GM23338 (cell line): ENCODE results near the gene RNF32. TPM values are rescaled to one million over a fixed set of nuclear protein-coding genes. Genes with fewer than 3 reads are reported as not detected.

ENCODE experiments used
- ATAC-seq: fragments of 200-7000 bp; cut with Tn5 transposase; 3 replicates; pipeline ENCODE4 v1.9.1; 2020
- DNase-seq: peaks from one replicate; pipeline ENCODE4 v3.0.0-alpha.2; 2015; ENCODE audit warnings: low spot score
- H2AFZ ChIP-seq: fragments of 200-600 bp; sonication (generic); 2 replicates; pipeline ENCODE4 v1.8.0; 2016; ENCODE audit warnings: antibody characterized with exemption, mild to moderate bottlenecking, moderate library complexity
- H3F3A ChIP-seq: fragments of 200-600 bp; sonication (generic); replicated peaks from 2 replicates; pipeline ENCODE4 v1.8.0; 2017; ENCODE audit warnings: antibody characterized with exemption, mixed run types, low read depth
- H3K27ac ChIP-seq: fragments of 200-600 bp; sonication (generic); 2 replicates; pipeline ENCODE4 v1.6.1; 2016; ENCODE audit warnings: low read depth
- H3K27me3 ChIP-seq: fragments of 200-600 bp; sonication (generic); 2 replicates; pipeline ENCODE4 v1.8.0; 2016; ENCODE audit warnings: mild to moderate bottlenecking, mixed run types, moderate library complexity; ENCODE audit not compliant: insufficient read depth
- H3K36me3 ChIP-seq: fragments of 200-600 bp; sonication (generic); 2 replicates; pipeline ENCODE4 v1.8.0; 2016; ENCODE audit warnings: mild to moderate bottlenecking; ENCODE audit not compliant: insufficient read depth
- H3K4me1 ChIP-seq: fragments of 200-600 bp; sonication (generic); 2 replicates; pipeline ENCODE4 v1.8.0; 2016; ENCODE audit warnings: mild to moderate bottlenecking, moderate library complexity; ENCODE audit not compliant: insufficient read depth
- H3K4me2 ChIP-seq: fragments of 200-600 bp; sonication (generic); 2 replicates; pipeline ENCODE4 v1.7.1; 2017; ENCODE audit warnings: mixed run types
- H3K4me3 ChIP-seq: fragments of 200-600 bp; sonication (generic); 2 replicates; pipeline ENCODE4 v1.6.1; 2016; ENCODE audit warnings: mixed run types
- H3K79me2 ChIP-seq: fragments of 200-600 bp; sonication (generic); replicated peaks from 2 replicates; pipeline ENCODE4 v1.8.0; 2017; ENCODE audit warnings: mild to moderate bottlenecking; ENCODE audit not compliant: insufficient read depth
- H3K9me2 ChIP-seq: fragments of 200-600 bp; sonication (generic); 2 replicates; pipeline ENCODE4 v1.8.0; 2017; ENCODE audit not compliant: insufficient read depth
- H4K20me1 ChIP-seq: fragments of 200-600 bp; sonication (generic); replicated peaks from 2 replicates; pipeline ENCODE4 v1.8.0; 2017; ENCODE audit warnings: mild to moderate bottlenecking; ENCODE audit not compliant: insufficient read depth
- H3K27ac Mint-ChIP-seq: 2 replicates; pipeline ENCODE4 v1.8.0; 2020; ENCODE audit warnings: inconsistent platforms, mild to moderate bottlenecking, moderate library complexity, mixed read lengths
- H3K27me3 Mint-ChIP-seq: 3 replicates; pipeline ENCODE4 v1.8.0; 2022; ENCODE audit warnings: low read depth, mild to moderate bottlenecking, moderate library complexity, mixed read lengths, inconsistent platforms; ENCODE audit not compliant: insufficient read depth, poor library complexity
- H3K36me3 Mint-ChIP-seq: 3 replicates; pipeline ENCODE4 v1.8.0; 2021; ENCODE audit warnings: low read depth, mild to moderate bottlenecking, inconsistent platforms, moderate library complexity, mixed read lengths
- H3K4me1 Mint-ChIP-seq: 3 replicates; pipeline ENCODE4 v1.8.0; 2020; ENCODE audit warnings: mild to moderate bottlenecking, inconsistent platforms, mixed read lengths
- H3K4me3 Mint-ChIP-seq: 3 replicates; pipeline ENCODE4 v1.8.0; 2021; ENCODE audit warnings: moderate library complexity, mild to moderate bottlenecking, inconsistent platforms, mixed read lengths
- H3K9me3 Mint-ChIP-seq: 3 replicates; pipeline ENCODE4 v1.8.0; 2020; ENCODE audit warnings: moderate library complexity, mild to moderate bottlenecking, inconsistent platforms, mixed read lengths
- CREB1 ChIP-seq: fragments of 250-450 bp; sonication (Bioruptor Pico); IDR thresholded peaks from 2 replicates; pipeline ENCODE4 v1.5.0; 2020; ENCODE audit warnings: low read depth, mild to moderate bottlenecking, moderate library complexity
- EZH2 ChIP-seq: fragments of 200-600 bp; sonication (generic); IDR thresholded peaks from one replicate; pipeline ENCODE4 v1.8.0; 2017; ENCODE audit warnings: antibody characterized with exemption, mild to moderate bottlenecking, low read depth; ENCODE audit not compliant: unreplicated experiment
- EZH2phosphoT487 ChIP-seq: fragments of 200-600 bp; sonication (generic); IDR thresholded peaks from one replicate; pipeline ENCODE4 v1.8.1; 2018; ENCODE audit warnings: antibody characterized with exemption; ENCODE audit not compliant: unreplicated experiment
- JUNB ChIP-seq: IDR thresholded peaks from one replicate; pipeline ENCODE4 v1.6.1; 2016; ENCODE audit warnings: antibody characterized with exemption; ENCODE audit not compliant: unreplicated experiment
- NANOG ChIP-seq: IDR thresholded peaks from 2 replicates; pipeline ENCODE4 v1.6.1; 2016; ENCODE audit warnings: antibody characterized with exemption, borderline replicate concordance
- POLR2AphosphoS5 ChIP-seq: IDR thresholded peaks from 2 replicates; pipeline ENCODE4 v1.6.1; 2016; ENCODE audit warnings: antibody characterized with exemption, low read depth
- STAT1 ChIP-seq: IDR thresholded peaks from one replicate; pipeline ENCODE4 v1.6.1; 2016; ENCODE audit warnings: antibody characterized with exemption; ENCODE audit not compliant: unreplicated experiment
- ZNF114 ChIP-seq: fragments of 250-450 bp; sonication (Bioruptor Pico); IDR thresholded peaks from 2 replicates; pipeline ENCODE4 v1.5.0; 2020; ENCODE audit warnings: mild to moderate bottlenecking, moderate library complexity
- ZNF331 ChIP-seq: fragments of 250-450 bp; sonication (Bioruptor Pico); IDR thresholded peaks from 2 replicates; pipeline ENCODE4 v1.5.0; 2020; ENCODE audit warnings: low read depth, mild to moderate bottlenecking, moderate library complexity
- long read RNA-seq: library from polyadenylated mRNA; unstranded; transcript quantifications from one replicate; pipeline ENCODE4 v2.0.0, GENCODE V29; 2020; ENCODE audit not compliant: unreplicated experiment
- polyA plus RNA-seq: library from polyadenylated mRNA; unstranded; fragments of >200 nt; fragmentation: Nextera tagmentation; extraction: Ambion mirVana; gene quantifications from 2 replicates; pipeline ENCODE4 v1.2.1, GENCODE V29; 2016
- total RNA-seq: library from RNA; depleted of rRNA; stranded (reverse); fragments of >200 nt; shearing (Covaris generic); gene quantifications from 2 replicates; pipeline ENCODE4 v1.2.3, GENCODE V29; 2014; rRNA removed
- TF ChIP-seq, protein P1 (sequence below): IDR thresholded peaks from 2 replicates; pipeline ENCODE4 v1.6.1; 2016; ENCODE audit warnings: antibody characterized with exemption
- TF ChIP-seq, protein P2 (sequence below): fragments of 250-450 bp; sonication (Bioruptor Pico); IDR thresholded peaks from 2 replicates; pipeline ENCODE4 v1.5.0; 2020; ENCODE audit warnings: mild to moderate bottlenecking, moderate library complexity
- TF ChIP-seq, protein P3 (sequence below): IDR thresholded peaks from one replicate; pipeline ENCODE4 v1.6.1; 2018; ENCODE audit warnings: antibody characterized with exemption; ENCODE audit not compliant: unreplicated experiment
- TF ChIP-seq, protein P4 (sequence below), 2 experiments: fragments of 200-600 bp in 1 of 2; sonication (generic) in 1 of 2; conservative IDR thresholded peaks; 2 replicates each; pipeline versions ENCODE4 v1.5.1 to v1.6.1; 2016 to 2017; ENCODE audit warnings: antibody characterized with exemption in 2 of 2, low read depth in 2 of 2, mild to moderate bottlenecking in 2 of 2, moderate library complexity in 1 of 2

The RNF32 gene
- total RNA-seq, result 0.56 TPM in 1 of 2 replicates, not detected in the other
- polyA plus RNA-seq, result 2.0 and 2.2 TPM in 2 replicates
- long read RNA-seq, partial matches to known transcripts, result 1 of 3 reads
- long read RNA-seq, other reads (novel, unspliced or antisense), result 1 of 3 reads

DNA sequence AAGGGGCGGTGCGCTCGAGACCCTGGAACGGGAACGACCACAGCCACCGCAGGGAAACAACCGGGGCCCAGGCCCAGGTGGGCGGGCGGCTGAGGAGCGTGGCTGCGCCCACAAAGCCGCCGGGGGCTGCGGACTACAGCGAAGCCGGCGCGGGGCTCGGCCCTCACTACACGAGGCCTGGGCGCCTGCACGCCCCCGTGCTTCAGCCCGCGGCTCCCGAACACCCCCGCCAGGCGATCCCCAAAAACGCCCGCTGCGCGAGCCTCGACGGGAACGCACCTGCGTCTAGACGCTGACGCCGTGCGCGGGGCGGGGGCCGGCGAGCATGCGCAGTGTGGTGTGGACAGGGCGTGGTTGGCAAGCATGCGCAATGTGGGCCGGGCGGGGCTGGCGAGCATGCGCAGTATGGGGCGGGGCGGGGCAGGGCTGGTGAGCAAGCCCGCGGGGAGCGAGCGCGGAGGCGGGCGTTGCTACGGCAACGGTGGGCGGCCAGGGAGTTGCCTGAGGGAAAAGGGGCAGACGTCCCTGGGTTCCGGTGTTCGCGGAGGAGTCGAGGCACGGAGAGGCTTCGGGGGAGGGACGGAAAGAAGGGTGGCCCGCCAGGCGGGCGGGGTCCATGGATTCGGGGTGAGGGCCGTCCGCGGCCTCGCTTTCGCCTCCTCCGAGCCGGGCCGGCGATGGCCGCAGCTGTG, at the start of gene RNF32:
Gene RNF32, plus strand, starts transcription at position 518 of the 692 bp plus-strand sequence. CDS start 3,104 bp downstream, outside the sequence.
- Histone ChIP-seq H4K20me1 (no peaks in the 10 kb centered on the region), H3F3A (no peaks in the 10 kb centered on the region), H3K4me2 (peak within 1 kb of the TSS; percentile 86), H3K36me3 (no peaks in the 10 kb centered on the region), H3K27ac (peak within 1 kb of the TSS; percentile 79), H3K4me1 (peaks cover 9% of the 10 kb centered on the region; the same call in 1 of the 2 replicates), H3K27me3 (peaks cover 21% of the 10 kb centered on the region), H2AFZ (peak within 1 kb of the TSS; percentile 99), H3K79me2 (peaks cover 20% of the 10 kb centered on the region), H3K4me3 (peak within 1 kb of the TSS; percentile 75), H3K9me2 (no peaks in the 10 kb centered on the region)
- peaks cover 11% of the 10 kb centered on the region for H3K9me3 Mint-ChIP-seq
- peaks cover 8% of the 10 kb centered on the region for H3K36me3 Mint-ChIP-seq
- H3K4me3 Mint-ChIP-seq, result peak within 1 kb of the TSS; percentile 92
- TF ChIP-seq CREB1 (CRISPR knock-in tag) (peak; percentile 44; the same call in 1 of the 2 replicates), STAT1 (no peak), EZH2phosphoT487 (no peak), EZH2 (no peak), NANOG (no peak), JUNB (no peak), ZNF331 (CRISPR knock-in tag) (no peak), ZNF114 (CRISPR knock-in tag) (no peak), POLR2AphosphoS5 (peak; percentile 79)
- TF ChIP-seq, protein P1, sequence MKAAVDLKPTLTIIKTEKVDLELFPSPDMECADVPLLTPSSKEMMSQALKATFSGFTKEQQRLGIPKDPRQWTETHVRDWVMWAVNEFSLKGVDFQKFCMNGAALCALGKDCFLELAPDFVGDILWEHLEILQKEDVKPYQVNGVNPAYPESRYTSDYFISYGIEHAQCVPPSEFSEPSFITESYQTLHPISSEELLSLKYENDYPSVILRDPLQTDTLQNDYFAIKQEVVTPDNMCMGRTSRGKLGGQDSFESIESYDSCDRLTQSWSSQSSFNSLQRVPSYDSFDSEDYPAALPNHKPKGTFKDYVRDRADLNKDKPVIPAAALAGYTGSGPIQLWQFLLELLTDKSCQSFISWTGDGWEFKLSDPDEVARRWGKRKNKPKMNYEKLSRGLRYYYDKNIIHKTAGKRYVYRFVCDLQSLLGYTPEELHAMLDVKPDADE, result 0 out of 2 replicates have a peak, but pooled peaks have one; percentile 9
- TF ChIP-seq, protein P2, sequence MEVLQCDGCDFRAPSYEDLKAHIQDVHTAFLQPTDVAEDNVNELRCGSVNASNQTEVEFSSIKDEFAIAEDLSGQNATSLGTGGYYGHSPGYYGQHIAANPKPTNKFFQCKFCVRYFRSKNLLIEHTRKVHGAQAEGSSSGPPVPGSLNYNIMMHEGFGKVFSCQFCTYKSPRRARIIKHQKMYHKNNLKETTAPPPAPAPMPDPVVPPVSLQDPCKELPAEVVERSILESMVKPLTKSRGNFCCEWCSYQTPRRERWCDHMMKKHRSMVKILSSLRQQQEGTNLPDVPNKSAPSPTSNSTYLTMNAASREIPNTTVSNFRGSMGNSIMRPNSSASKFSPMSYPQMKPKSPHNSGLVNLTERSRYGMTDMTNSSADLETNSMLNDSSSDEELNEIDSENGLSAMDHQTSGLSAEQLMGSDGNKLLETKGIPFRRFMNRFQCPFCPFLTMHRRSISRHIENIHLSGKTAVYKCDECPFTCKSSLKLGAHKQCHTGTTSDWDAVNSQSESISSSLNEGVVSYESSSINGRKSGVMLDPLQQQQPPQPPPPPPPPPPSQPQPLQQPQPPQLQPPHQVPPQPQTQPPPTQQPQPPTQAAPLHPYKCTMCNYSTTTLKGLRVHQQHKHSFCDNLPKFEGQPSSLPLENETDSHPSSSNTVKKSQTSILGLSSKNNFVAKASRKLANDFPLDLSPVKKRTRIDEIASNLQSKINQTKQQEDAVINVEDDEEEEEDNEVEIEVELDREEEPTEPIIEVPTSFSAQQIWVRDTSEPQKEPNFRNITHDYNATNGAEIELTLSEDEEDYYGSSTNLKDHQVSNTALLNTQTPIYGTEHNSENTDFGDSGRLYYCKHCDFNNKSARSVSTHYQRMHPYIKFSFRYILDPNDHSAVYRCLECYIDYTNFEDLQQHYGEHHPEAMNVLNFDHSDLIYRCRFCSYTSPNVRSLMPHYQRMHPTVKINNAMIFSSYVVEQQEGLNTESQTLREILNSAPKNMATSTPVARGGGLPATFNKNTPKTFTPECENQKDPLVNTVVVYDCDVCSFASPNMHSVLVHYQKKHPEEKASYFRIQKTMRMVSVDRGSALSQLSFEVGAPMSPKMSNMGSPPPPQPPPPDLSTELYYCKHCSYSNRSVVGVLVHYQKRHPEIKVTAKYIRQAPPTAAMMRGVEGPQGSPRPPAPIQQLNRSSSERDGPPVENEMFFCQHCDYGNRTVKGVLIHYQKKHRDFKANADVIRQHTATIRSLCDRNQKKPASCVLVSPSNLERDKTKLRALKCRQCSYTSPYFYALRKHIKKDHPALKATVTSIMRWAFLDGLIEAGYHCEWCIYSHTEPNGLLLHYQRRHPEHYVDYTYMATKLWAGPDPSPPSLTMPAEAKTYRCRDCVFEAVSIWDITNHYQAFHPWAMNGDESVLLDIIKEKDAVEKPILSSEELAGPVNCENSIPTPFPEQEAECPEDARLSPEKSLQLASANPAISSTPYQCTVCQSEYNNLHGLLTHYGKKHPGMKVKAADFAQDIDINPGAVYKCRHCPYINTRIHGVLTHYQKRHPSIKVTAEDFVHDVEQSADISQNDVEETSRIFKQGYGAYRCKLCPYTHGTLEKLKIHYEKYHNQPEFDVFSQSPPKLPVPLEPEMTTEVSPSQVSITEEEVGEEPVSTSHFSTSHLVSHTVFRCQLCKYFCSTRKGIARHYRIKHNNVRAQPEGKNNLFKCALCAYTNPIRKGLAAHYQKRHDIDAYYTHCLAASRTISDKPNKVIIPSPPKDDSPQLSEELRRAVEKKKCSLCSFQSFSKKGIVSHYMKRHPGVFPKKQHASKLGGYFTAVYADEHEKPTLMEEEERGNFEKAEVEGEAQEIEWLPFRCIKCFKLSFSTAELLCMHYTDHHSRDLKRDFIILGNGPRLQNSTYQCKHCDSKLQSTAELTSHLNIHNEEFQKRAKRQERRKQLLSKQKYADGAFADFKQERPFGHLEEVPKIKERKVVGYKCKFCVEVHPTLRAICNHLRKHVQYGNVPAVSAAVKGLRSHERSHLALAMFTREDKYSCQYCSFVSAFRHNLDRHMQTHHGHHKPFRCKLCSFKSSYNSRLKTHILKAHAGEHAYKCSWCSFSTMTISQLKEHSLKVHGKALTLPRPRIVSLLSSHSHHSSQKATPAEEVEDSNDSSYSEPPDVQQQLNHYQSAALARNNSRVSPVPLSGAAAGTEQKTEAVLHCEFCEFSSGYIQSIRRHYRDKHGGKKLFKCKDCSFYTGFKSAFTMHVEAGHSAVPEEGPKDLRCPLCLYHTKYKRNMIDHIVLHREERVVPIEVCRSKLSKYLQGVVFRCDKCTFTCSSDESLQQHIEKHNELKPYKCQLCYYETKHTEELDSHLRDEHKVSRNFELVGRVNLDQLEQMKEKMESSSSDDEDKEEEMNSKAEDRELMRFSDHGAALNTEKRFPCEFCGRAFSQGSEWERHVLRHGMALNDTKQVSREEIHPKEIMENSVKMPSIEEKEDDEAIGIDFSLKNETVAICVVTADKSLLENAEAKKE (CRISPR knock-in tag), result no peak
- TF ChIP-seq, protein P3, sequence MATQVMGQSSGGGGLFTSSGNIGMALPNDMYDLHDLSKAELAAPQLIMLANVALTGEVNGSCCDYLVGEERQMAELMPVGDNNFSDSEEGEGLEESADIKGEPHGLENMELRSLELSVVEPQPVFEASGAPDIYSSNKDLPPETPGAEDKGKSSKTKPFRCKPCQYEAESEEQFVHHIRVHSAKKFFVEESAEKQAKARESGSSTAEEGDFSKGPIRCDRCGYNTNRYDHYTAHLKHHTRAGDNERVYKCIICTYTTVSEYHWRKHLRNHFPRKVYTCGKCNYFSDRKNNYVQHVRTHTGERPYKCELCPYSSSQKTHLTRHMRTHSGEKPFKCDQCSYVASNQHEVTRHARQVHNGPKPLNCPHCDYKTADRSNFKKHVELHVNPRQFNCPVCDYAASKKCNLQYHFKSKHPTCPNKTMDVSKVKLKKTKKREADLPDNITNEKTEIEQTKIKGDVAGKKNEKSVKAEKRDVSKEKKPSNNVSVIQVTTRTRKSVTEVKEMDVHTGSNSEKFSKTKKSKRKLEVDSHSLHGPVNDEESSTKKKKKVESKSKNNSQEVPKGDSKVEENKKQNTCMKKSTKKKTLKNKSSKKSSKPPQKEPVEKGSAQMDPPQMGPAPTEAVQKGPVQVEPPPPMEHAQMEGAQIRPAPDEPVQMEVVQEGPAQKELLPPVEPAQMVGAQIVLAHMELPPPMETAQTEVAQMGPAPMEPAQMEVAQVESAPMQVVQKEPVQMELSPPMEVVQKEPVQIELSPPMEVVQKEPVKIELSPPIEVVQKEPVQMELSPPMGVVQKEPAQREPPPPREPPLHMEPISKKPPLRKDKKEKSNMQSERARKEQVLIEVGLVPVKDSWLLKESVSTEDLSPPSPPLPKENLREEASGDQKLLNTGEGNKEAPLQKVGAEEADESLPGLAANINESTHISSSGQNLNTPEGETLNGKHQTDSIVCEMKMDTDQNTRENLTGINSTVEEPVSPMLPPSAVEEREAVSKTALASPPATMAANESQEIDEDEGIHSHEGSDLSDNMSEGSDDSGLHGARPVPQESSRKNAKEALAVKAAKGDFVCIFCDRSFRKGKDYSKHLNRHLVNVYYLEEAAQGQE, result no peak
- TF ChIP-seq, protein P4, sequence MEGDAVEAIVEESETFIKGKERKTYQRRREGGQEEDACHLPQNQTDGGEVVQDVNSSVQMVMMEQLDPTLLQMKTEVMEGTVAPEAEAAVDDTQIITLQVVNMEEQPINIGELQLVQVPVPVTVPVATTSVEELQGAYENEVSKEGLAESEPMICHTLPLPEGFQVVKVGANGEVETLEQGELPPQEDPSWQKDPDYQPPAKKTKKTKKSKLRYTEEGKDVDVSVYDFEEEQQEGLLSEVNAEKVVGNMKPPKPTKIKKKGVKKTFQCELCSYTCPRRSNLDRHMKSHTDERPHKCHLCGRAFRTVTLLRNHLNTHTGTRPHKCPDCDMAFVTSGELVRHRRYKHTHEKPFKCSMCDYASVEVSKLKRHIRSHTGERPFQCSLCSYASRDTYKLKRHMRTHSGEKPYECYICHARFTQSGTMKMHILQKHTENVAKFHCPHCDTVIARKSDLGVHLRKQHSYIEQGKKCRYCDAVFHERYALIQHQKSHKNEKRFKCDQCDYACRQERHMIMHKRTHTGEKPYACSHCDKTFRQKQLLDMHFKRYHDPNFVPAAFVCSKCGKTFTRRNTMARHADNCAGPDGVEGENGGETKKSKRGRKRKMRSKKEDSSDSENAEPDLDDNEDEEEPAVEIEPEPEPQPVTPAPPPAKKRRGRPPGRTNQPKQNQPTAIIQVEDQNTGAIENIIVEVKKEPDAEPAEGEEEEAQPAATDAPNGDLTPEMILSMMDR (conservative IDR thresholded peaks at IDR 0.05; ENCODE audit: low read depth in 2 of 2), result no peak; a peak in 1 of 4 replicates
- peak within 1 kb of the TSS; percentile 85 for H3K27ac Mint-ChIP-seq
- H3K27me3 Mint-ChIP-seq, result peaks cover 18% of the 10 kb centered on the region
- peaks cover 26% of the 10 kb centered on the region for H3K4me1 Mint-ChIP-seq
- ATAC-seq, result peak; percentile 82
- DNase-seq, result peak; percentile 96
